HepG2 (cell line): Measurements from ENCODE around the gene PRKCD. TPM values are rescaled to one million over a fixed set of nuclear protein-coding genes. Genes with fewer than 3 reads are reported as not detected.

Experiments used
- ARHGAP35 ChIP-seq: sonication (generic); formaldehyde crosslinking; IDR thresholded peaks from 2 replicates; pipeline ENCODE4 v1.9.0; 2022; ENCODE audit warnings: mild to moderate bottlenecking, inconsistent platforms, moderate library complexity, missing genetic modification reagents, borderline replicate concordance
- ASH2L ChIP-seq: fragments of 300-600, 200-600 bp; sonication (generic); IDR thresholded peaks from 2 replicates; pipeline ENCODE4 v1.7.0; 2017; ENCODE audit warnings: low read depth, mild to moderate bottlenecking, moderate library complexity, mixed read lengths, low read length; ENCODE audit not compliant: insufficient read length
- GABPB1 ChIP-seq: IDR thresholded peaks from 2 replicates; pipeline ENCODE4 v1.6.1; 2016; ENCODE audit warnings: mild to moderate bottlenecking, missing genetic modification reagents, moderate library complexity, missing compliant biosample characterization
- KDM1A ChIP-seq: IDR thresholded peaks from 2 replicates; pipeline ENCODE4 v1.6.1; 2016; ENCODE audit warnings: missing compliant biosample characterization
- KDM2A ChIP-seq: sonication (generic); formaldehyde crosslinking; IDR thresholded peaks from 2 replicates; pipeline ENCODE4 v1.4.0; 2020; ENCODE audit warnings: low read depth, missing genetic modification reagents, borderline replicate concordance
- KLF13 ChIP-seq: sonication (generic); formaldehyde crosslinking; IDR thresholded peaks from 2 replicates; pipeline ENCODE4 v1.4.0; 2020; ENCODE audit warnings: mild to moderate bottlenecking, missing genetic modification reagents
- MEIS2 ChIP-seq: sonication (generic); formaldehyde crosslinking; IDR thresholded peaks from 2 replicates; pipeline ENCODE4 v1.9.0; 2021; ENCODE audit warnings: mild to moderate bottlenecking, missing genetic modification reagents
- RBFOX2 ChIP-seq: fragments of 200-400 bp; formaldehyde crosslinking; IDR thresholded peaks from 2 replicates; pipeline ENCODE4 v1.6.1; 2017; ENCODE audit warnings: low read depth, mild to moderate bottlenecking, low read length
- TEAD2 ChIP-seq: sonication (generic); formaldehyde crosslinking; IDR thresholded peaks from 2 replicates; pipeline ENCODE4 v1.9.0; 2021; ENCODE audit warnings: missing genetic modification reagents
- TSC22D2 ChIP-seq: sonication (generic); formaldehyde crosslinking; IDR thresholded peaks from 2 replicates; pipeline ENCODE4 v1.5.1; 2020; ENCODE audit warnings: missing genetic modification reagents, mild to moderate bottlenecking, borderline replicate concordance
- ZFP1 ChIP-seq: IDR thresholded peaks from 2 replicates; pipeline ENCODE4 v1.6.1; 2016
- ZNF205 ChIP-seq: IDR thresholded peaks from 2 replicates; pipeline ENCODE4 v1.6.1; 2018; ENCODE audit warnings: missing biosample characterization, missing genetic modification reagents
- ZNF329 ChIP-seq: sonication (generic); formaldehyde crosslinking; IDR thresholded peaks from 2 replicates; pipeline ENCODE4 v1.9.0; 2021; ENCODE audit warnings: low read depth, mild to moderate bottlenecking, missing genetic modification reagents
- ZNF414 ChIP-seq: sonication (generic); formaldehyde crosslinking; IDR thresholded peaks from 2 replicates; pipeline ENCODE4 v1.5.0; 2020; ENCODE audit warnings: missing genetic modification reagents
- ZNF547 ChIP-seq: sonication (generic); formaldehyde crosslinking; IDR thresholded peaks from 2 replicates; pipeline ENCODE4 v1.5.1; 2020; ENCODE audit warnings: mild to moderate bottlenecking, missing genetic modification reagents
- ZNF563 ChIP-seq: sonication (generic); formaldehyde crosslinking; IDR thresholded peaks from 2 replicates; pipeline ENCODE4 v1.8.0; 2022; ENCODE audit warnings: mild to moderate bottlenecking, moderate library complexity, missing genetic modification reagents
- polyA plus RNA-seq, 8 experiments: library from polyadenylated mRNA; depleted of rRNA in 3 of 8; stranded (reverse) in 7 of 8; unstranded in 1 of 8; fragments of >200 nt; fragmentation: Illumina TruSeq in 4 of 8; extraction: Trizol in 4 of 8; gene quantifications; 2 replicates each; pipeline versions ENCODE4 v1.2.1 to v1.2.3, GENCODE V29; 2011 to 2016; ENCODE audit warnings: low read depth in 4 of 8, missing spikeins in 1 of 8, mixed read lengths in 1 of 8; ENCODE audit not compliant: insufficient read depth in 1 of 8
- total RNA-seq, 5 experiments: library from RNA; depleted of rRNA; stranded (reverse); fragments of >200 nt; fragmentation: Illumina TruSeq; extraction: Trizol; gene quantifications; 2 replicates each; pipeline ENCODE4 v1.2.3, GENCODE V29; 2016; ENCODE audit warnings: low read depth in 1 of 5
- TF ChIP-seq, protein P1 (sequence below): sonication (generic); formaldehyde crosslinking; IDR thresholded peaks from 2 replicates; pipeline ENCODE4 v1.4.0; 2020; ENCODE audit warnings: missing genetic modification reagents
- TF ChIP-seq, protein P2 (sequence below): sonication (generic); formaldehyde crosslinking; IDR thresholded peaks from 2 replicates; pipeline ENCODE4 v1.4.0; 2020; ENCODE audit warnings: missing genetic modification reagents
- TF ChIP-seq, protein P3 (sequence below): sonication (generic); formaldehyde crosslinking; IDR thresholded peaks from 2 replicates; pipeline ENCODE4 v1.4.0; 2020; ENCODE audit warnings: missing genetic modification reagents

Gene PRKCD
- total and polyA plus RNA-seq, 2 of the 13 experiments (the other 11 are each of a cell fraction or from before 2014, with no cell fraction given): 1.6 to 40.7 TPM

- TF ChIP-seq GABPB1 (CRISPR knock-in tag) (peak; percentile 59; the same call in 1 of the 2 replicates), ASH2L (no peak), RBFOX2 (peak; percentile 76), TEAD2 (CRISPR knock-in tag) (no peak), ZNF205 (CRISPR knock-in tag) (peak; percentile 54; the same call in 1 of the 2 replicates), ZNF414 (CRISPR knock-in tag) (0 out of 2 replicates have a peak, but pooled peaks have one; percentile 59), ZNF329 (CRISPR knock-in tag) (no peak), ZNF547 (0 out of 2 replicates have a peak, but pooled peaks have one; percentile 25), MEIS2 (CRISPR knock-in tag) (peak; percentile 32; the same call in 1 of the 2 replicates), ZNF563 (CRISPR knock-in tag) (peak; percentile 57; the same call in 1 of the 2 replicates), ARHGAP35 (CRISPR knock-in tag) (peak; percentile 73; the same call in 1 of the 2 replicates), KDM1A (CRISPR knock-in tag) (0 out of 2 replicates have a peak, but pooled peaks have one; percentile 19), KDM2A (CRISPR knock-in tag) (peak; percentile 41; the same call in 1 of the 2 replicates), ZFP1 (no peak), KLF13 (CRISPR knock-in tag) (no peak), TSC22D2 (CRISPR knock-in tag) (0 out of 2 replicates have a peak, but pooled peaks have one; percentile 44)
- TF ChIP-seq, protein P1, sequence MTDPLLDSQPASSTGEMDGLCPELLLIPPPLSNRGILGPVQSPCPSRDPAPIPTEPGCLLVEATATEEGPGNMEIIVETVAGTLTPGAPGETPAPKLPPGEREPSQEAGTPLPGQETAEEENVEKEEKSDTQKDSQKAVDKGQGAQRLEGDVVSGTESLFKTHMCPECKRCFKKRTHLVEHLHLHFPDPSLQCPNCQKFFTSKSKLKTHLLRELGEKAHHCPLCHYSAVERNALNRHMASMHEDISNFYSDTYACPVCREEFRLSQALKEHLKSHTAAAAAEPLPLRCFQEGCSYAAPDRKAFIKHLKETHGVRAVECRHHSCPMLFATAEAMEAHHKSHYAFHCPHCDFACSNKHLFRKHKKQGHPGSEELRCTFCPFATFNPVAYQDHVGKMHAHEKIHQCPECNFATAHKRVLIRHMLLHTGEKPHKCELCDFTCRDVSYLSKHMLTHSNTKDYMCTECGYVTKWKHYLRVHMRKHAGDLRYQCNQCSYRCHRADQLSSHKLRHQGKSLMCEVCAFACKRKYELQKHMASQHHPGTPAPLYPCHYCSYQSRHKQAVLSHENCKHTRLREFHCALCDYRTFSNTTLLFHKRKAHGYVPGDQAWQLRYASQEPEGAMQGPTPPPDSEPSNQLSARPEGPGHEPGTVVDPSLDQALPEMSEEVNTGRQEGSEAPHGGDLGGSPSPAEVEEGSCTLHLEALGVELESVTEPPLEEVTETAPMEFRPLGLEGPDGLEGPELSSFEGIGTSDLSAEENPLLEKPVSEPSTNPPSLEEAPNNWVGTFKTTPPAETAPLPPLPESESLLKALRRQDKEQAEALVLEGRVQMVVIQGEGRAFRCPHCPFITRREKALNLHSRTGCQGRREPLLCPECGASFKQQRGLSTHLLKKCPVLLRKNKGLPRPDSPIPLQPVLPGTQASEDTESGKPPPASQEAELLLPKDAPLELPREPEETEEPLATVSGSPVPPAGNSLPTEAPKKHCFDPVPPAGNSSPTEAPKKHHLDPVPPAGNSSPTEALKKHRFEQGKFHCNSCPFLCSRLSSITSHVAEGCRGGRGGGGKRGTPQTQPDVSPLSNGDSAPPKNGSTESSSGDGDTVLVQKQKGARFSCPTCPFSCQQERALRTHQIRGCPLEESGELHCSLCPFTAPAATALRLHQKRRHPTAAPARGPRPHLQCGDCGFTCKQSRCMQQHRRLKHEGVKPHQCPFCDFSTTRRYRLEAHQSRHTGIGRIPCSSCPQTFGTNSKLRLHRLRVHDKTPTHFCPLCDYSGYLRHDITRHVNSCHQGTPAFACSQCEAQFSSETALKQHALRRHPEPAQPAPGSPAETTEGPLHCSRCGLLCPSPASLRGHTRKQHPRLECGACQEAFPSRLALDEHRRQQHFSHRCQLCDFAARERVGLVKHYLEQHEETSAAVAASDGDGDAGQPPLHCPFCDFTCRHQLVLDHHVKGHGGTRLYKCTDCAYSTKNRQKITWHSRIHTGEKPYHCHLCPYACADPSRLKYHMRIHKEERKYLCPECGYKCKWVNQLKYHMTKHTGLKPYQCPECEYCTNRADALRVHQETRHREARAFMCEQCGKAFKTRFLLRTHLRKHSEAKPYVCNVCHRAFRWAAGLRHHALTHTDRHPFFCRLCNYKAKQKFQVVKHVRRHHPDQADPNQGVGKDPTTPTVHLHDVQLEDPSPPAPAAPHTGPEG (CRISPR knock-in tag): no peak
- TF ChIP-seq, protein P2, sequence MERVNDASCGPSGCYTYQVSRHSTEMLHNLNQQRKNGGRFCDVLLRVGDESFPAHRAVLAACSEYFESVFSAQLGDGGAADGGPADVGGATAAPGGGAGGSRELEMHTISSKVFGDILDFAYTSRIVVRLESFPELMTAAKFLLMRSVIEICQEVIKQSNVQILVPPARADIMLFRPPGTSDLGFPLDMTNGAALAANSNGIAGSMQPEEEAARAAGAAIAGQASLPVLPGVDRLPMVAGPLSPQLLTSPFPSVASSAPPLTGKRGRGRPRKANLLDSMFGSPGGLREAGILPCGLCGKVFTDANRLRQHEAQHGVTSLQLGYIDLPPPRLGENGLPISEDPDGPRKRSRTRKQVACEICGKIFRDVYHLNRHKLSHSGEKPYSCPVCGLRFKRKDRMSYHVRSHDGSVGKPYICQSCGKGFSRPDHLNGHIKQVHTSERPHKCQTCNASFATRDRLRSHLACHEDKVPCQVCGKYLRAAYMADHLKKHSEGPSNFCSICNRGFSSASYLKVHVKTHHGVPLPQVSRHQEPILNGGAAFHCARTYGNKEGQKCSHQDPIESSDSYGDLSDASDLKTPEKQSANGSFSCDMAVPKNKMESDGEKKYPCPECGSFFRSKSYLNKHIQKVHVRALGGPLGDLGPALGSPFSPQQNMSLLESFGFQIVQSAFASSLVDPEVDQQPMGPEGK (CRISPR knock-in tag): peak; percentile 65; the same call in 1 of the 2 replicates
- TF ChIP-seq, protein P3, sequence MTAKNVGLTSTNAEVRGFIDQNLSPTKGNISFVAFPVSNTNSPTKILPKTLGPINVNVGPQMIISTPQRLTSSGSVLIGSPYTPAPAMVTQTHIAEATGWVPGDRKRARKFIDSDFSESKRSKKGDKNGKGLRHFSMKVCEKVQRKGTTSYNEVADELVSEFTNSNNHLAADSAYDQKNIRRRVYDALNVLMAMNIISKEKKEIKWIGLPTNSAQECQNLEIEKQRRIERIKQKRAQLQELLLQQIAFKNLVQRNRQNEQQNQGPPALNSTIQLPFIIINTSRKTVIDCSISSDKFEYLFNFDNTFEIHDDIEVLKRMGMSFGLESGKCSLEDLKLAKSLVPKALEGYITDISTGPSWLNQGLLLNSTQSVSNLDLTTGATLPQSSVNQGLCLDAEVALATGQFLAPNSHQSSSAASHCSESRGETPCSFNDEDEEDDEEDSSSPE: peak; percentile 48
Observed at GRCh38 chr3:53160660-53161449, at the start of gene PRKCD (continued).
